EH (cell line): Measurements from ENCODE around the gene TMEM130.

Experiments
- DNase-seq: peaks from one replicate; pipeline ENCODE4 v3.0.0-alpha.2; 2015; ENCODE audit warnings: low read depth

TMEM130 gene

DNA sequence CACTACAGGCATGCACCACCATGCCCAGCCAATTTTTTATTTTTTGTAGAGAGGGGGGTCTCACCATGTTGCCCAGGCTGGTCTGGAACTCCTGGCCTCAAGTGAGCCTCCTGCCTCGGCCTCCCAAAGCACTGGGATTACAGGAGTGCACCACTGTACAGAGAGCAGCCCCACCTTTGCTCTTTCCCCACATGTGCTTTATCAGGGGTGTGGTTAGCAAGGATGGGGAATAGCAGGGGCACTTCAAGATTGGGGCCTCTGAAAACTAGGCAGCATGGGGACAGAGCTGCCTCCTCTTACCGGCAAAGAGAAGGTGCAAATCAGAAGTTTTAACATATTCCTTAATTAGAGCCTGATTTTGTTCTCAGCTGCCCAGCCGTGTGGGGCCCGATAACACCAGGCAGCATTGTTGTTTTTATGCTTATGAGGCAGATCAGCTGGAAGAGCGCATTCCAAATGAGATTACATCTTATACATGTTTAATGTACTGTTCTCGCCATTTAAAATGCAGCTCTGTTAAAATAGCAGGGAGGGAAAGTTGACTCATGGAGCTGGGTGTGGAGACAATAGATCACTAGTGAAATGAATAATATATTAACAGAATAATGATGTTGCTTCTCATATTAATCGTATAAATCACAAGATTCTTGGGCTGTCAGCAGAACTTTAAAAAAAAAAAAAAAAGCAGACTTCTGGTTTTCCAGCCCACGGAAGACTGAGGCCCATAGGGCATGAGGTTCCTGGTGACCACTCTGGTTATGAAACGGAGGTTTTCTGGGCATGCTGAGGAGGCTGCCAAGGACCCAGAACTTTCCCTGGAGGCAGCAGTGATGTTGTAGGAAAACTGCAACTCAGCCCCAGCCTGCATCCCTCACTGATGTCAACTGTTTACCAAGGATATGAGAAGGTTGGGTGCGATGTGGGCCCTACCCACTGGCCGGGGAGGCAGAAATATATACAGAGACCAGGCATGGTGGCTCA lies 62.5 kb downstream of the TMEM130 start:
- no peak for DNase-seq

DNA sequence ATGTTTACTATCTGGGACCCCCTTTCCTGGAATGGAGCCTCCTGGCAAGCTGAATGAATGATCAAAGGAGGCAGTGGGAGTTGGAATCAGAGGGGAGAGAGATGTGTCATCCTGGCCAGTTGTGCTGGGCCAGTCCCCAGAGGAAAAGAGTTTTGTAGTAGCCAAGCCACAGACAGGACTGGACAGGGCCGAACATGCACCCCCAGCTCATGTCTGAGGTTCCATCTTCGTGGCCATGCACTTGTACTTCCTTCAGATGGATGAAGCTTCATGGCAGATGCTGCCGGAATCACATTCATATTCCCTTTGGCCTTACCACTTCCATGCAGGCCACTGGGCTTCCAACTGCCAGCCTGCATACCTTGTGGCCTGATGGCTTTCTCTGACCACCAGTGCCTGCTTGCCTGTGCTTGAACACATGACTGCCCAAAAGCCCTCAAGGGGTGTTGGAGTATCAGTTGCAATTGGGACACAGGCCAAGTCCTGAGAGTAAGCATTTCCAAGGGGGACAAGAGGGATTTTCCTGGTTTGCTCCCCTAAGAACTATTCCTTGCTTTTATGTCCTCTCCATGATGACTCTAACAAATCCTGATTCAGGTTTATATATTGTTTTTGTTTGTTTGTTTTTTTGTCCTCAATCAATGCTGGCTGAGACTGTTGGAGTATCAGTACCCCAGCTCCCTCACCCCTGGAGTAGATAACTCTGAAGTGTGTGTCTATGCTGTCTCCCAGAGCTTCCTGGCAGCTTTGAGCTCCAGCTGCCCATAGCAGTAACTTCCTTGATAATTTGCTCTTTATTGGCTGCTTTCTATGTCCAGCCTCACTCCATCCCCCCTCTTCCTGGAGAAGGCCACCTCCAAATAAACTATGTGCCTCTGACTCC lies 63.6 kb downstream of the TMEM130 start:
- no peak for DNase-seq

DNA sequence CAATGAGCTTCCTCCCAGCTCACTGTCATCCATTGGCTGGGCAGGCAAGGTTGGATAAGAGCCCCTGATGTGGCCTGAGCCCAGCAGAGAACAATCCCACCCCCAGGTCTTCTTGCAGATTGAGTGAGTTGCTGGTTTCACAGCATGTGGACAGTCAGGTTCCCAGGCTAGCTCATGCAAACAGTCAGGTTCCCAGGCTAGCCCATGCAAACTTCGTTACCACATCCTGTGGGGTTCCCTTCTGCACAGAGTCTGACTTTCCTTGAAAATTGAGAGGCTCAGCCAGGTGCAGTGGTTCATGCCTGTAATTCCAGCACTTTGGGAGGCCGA lies 67.1 kb downstream of the TMEM130 start:
- DNase-seq = no peak

- DNase-seq = peak; percentile 34
These were observed 67.6 kb downstream of the TMEM130 start for GRCh38 chr7:98802088-98802780.

DNA sequence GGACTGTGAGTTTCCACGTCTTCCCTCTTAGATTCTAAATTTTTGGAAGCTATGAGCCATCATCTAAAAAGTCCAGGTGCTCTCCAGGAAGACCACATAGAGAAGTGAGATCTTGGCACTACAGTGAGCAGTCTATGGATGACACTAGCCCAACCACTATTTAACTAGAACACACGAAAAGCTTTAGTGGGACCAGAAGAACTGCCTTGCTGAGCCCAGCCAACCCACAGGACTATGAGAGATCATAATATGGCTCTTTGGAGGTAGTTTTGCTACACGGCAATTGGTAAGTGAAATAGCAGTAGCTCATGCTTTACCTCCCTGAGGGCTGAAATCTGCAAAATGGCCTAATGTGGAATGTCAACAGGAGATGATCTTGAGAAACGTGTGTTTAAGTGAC lies 68.8 kb downstream of the TMEM130 start:
- DNase-seq = no peak

- DNase-seq = no peak
These were observed 72.7 kb downstream of the TMEM130 start for GRCh38 chr7:98797150-98797549.
